ENCODE data around the gene TST.

The TST gene

GRCh38 chr22:37027556-37027955 is 8.3 kb upstream of the TST start:
- H3K4me2 ChIP-seq (ENCODE audit: low read depth, low read length, poor library complexity, severe bottlenecking): no peak overlapping the region
- no peaks in the 10 kb centered on the region for H3K79me2 ChIP-seq (ENCODE audit: insufficient read depth, low read length)
- no peaks in the 10 kb centered on the region for H3K27me3 ChIP-seq (ENCODE audit: low read length)
- H3K27ac ChIP-seq (ENCODE audit: low read depth, low read length): no peak overlapping the region
- no peaks in the 10 kb centered on the region for H3K36me3 ChIP-seq (ENCODE audit: low read length)
- H3K9ac ChIP-seq (ENCODE audit: low read length): no peak overlapping the region
- H3F3A ChIP-seq (ENCODE audit: insufficient read depth): no peaks in the 10 kb centered on the region
- H3K9me3 ChIP-seq (ENCODE audit: insufficient read depth, low read length): no peaks in the 10 kb centered on the region
- no peak overlapping the region for H3K4me3 ChIP-seq (ENCODE audit: insufficient read depth, low read length, poor library complexity, severe bottlenecking)
- no peak overlapping the region for H2AFZ ChIP-seq (ENCODE audit: low read depth, low read length, severe bottlenecking)
- TF ChIP-seq EZH2phosphoT487 (conservative IDR thresholded peaks at IDR 0.05; ENCODE audit: low read length) (no peak), CTCF (IDR thresholded peaks at IDR 0.05; ENCODE audit: insufficient read depth, low read length, poor library complexity, severe bottlenecking) (no peak)
- H3K9me2 ChIP-seq (replicated peaks; ENCODE audit: insufficient read depth, low read length): no peaks in the 10 kb centered on the region
- no peaks in the 10 kb centered on the region for H4K20me1 ChIP-seq (ENCODE audit: low read depth, low read length)

- Histone ChIP-seq H3K4me3 (ENCODE audit: insufficient read depth, low read length, poor library complexity, severe bottlenecking) (no peak overlapping the region), H3K79me2 (ENCODE audit: insufficient read depth, low read length) (no peaks in the 10 kb centered on the region), H3K27ac (ENCODE audit: low read depth, low read length) (no peak overlapping the region), H3K9ac (ENCODE audit: low read length) (no peak overlapping the region), H3K9me3 (ENCODE audit: insufficient read depth, low read length) (no peaks in the 10 kb centered on the region), H3K9me2 (replicated peaks; ENCODE audit: insufficient read depth, low read length) (no peaks in the 10 kb centered on the region), H3K36me3 (ENCODE audit: low read length) (no peaks in the 10 kb centered on the region), H3K27me3 (ENCODE audit: low read length) (no peaks in the 10 kb centered on the region), H4K20me1 (ENCODE audit: low read depth, low read length) (no peaks in the 10 kb centered on the region), H3F3A (ENCODE audit: insufficient read depth) (no peaks in the 10 kb centered on the region), H2AFZ (ENCODE audit: low read depth, low read length, severe bottlenecking) (no peak overlapping the region), H3K4me2 (ENCODE audit: low read depth, low read length, poor library complexity, severe bottlenecking) (no peak overlapping the region)
- no peak for TF ChIP-seq CTCF (IDR thresholded peaks at IDR 0.05; ENCODE audit: insufficient read depth, low read length, poor library complexity, severe bottlenecking)
- TF ChIP-seq EZH2phosphoT487 (conservative IDR thresholded peaks at IDR 0.05; ENCODE audit: low read length): no peak
Observed at GRCh38 chr22:37026325-37026724, 7.1 kb upstream of the TST start.

DNA sequence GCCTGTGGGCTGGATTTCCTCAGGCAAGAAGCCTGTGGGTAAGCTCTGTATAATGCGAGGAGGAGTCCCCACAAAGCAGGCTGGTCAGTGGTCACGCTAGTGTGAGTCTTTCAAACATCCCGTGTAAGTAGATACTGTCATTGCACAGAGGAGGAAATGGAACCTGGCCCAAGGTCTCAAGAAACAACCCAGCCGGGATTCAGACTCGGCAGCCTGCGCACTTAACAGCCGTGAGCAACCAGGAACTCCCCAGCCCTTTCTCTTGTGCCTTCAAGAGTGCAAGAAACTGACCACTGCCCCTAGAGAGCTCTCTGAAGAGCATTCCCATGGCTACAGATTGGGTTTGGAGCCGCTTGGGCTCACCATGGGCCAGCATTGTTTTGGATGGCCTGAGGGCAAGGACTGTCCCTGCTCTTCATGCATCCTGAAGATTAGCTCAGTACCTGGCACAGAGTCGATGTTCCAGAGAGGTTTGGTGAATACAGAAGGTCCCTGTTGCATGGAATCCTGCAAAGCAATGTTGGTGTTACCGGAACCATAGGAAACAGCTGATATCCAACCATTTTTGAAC is 6.3 kb upstream of the TST start:
- H3K27me3 ChIP-seq (ENCODE audit: low read length): no peaks in the 10 kb centered on the region
- no peaks in the 10 kb centered on the region for H3K36me3 ChIP-seq (ENCODE audit: low read length)
- no peak overlapping the region for H3K9ac ChIP-seq (ENCODE audit: low read length)
- H3K9me3 ChIP-seq (ENCODE audit: insufficient read depth, low read length): no peaks in the 10 kb centered on the region
- no peak for TF ChIP-seq EZH2phosphoT487 (conservative IDR thresholded peaks at IDR 0.05; ENCODE audit: low read length)
- TF ChIP-seq CTCF (IDR thresholded peaks at IDR 0.05; ENCODE audit: insufficient read depth, low read length, poor library complexity, severe bottlenecking): no peak
- H3K79me2 ChIP-seq (ENCODE audit: insufficient read depth, low read length): no peaks in the 10 kb centered on the region
- H4K20me1 ChIP-seq (ENCODE audit: low read depth, low read length): no peaks in the 10 kb centered on the region
- no peak overlapping the region for H3K4me2 ChIP-seq (ENCODE audit: low read depth, low read length, poor library complexity, severe bottlenecking)
- H2AFZ ChIP-seq (ENCODE audit: low read depth, low read length, severe bottlenecking): no peak overlapping the region
- H3K9me2 ChIP-seq (replicated peaks; ENCODE audit: insufficient read depth, low read length): no peaks in the 10 kb centered on the region
- H3K4me3 ChIP-seq (ENCODE audit: insufficient read depth, low read length, poor library complexity, severe bottlenecking): no peak overlapping the region
- H3F3A ChIP-seq (ENCODE audit: insufficient read depth): no peaks in the 10 kb centered on the region
- no peak overlapping the region for H3K27ac ChIP-seq (ENCODE audit: low read depth, low read length)
